Measurements from ENCODE around the gene P4HB.

The P4HB gene

GRCh38 chr17:81801327-81801726 lies 59.0 kb downstream of the P4HB start:
- Histone ChIP-seq H3K4me1 (ENCODE audit: control insufficient read depth in 1 of 2, insufficient read depth in 1 of 2, low read depth in 1 of 2, low read length in 1 of 2) (peaks cover 0 to 8% of the 10 kb centered on the region in 2 experiments), H3K9me3 (no peaks in the 10 kb centered on the region), H3K27ac (no peak overlapping the region), H3K4me3 (ENCODE audit: low read depth in 1 of 2, low read length in 1 of 2) (no peak overlapping the region), H3K36me3 (no peaks in the 10 kb centered on the region), H3K27me3 (peaks cover 73% of the 10 kb centered on the region)
- TF ChIP-seq CTCF (IDR thresholded peaks at IDR 0.05), result no peak

DNA sequence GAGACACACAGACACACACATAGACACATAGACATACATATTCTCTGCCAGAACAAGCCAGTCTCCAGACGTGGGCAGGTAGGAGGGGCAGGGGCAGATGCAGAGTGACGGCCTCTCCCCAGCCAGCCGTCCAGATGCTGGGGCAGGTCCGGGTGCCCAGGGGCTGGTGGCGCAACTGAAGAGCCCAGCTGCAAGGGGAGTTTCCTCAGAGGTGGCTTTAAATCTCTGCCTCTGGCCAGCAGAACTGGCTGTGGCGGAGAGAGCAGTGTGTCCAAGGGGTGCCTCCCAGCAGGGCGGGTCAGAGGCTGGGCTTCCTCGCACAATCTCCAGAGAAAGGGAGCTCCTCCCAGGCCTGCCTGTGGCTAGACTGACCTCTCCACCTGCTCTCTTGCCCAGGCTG lies 65.8 kb downstream of the P4HB start:
- Histone ChIP-seq H3K4me1 (ENCODE audit: control insufficient read depth in 1 of 2, insufficient read depth in 1 of 2, low read depth in 1 of 2, low read length in 1 of 2) (no peaks in the 10 kb centered on the region), H3K4me3 (ENCODE audit: low read depth in 1 of 2, low read length in 1 of 2) (no peak overlapping the region), H3K27ac (no peak overlapping the region), H3K9me3 (no peaks in the 10 kb centered on the region), H3K27me3 (peaks cover 20% of the 10 kb centered on the region), H3K36me3 (no peaks in the 10 kb centered on the region)
- no peak for TF ChIP-seq CTCF (IDR thresholded peaks at IDR 0.05)

DNA sequence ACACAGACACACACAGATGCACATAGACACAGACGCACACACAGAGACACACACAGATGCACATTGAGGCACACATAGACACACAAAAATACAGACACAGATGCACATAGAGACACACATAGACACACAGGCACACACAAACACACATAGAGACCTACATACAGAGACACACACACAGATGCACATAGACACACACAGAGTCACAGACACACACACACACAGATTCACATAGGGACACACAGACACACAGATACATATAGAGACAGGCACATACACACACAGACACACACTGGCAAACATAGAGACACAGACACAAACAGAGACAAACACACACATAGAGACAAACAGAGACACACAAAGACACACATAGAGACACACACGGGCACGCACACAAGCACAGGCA lies 66.3 kb downstream of the P4HB start:
- no peak for TF ChIP-seq CTCF (IDR thresholded peaks at IDR 0.05)
- Histone ChIP-seq H3K4me3 (ENCODE audit: low read depth in 1 of 2, low read length in 1 of 2) (no peak overlapping the region), H3K27me3 (peaks cover 15% of the 10 kb centered on the region), H3K9me3 (no peaks in the 10 kb centered on the region), H3K27ac (no peak overlapping the region), H3K36me3 (no peaks in the 10 kb centered on the region), H3K4me1 (ENCODE audit: control insufficient read depth in 1 of 2, insufficient read depth in 1 of 2, low read depth in 1 of 2, low read length in 1 of 2) (no peaks in the 10 kb centered on the region)

All from neutrophil (primary cell).